NCI-H524 (cell line): ENCODE results near the gene SEZ6.

Experiments used
- DNase-seq, 2 experiments: peaks; one replicate each; lab custom pipeline; 2025; lab: John Stamatoyannopoulos, UW

The SEZ6 gene

DNA sequence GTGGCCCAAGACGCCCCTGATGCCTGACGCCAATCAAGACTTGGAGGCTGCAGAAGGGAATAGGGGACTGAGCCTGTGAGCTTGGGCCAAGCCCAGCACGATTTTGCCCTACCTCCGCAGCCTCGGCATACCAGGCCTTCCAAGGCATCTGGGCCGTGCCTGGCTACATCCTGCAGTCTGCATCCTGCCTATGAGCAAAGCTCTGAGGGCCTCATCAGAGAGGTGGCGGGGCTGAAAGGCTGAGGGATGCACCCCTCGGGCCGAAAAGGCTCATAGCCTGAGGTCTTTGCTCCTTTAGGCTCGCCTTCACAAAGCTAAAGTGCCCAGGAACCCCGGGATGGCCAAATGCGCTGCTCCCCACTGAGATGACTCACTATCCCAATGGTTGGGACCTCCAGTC is 2.5 kb downstream of the SEZ6 start:
- DNase-seq = no peak

- DNase-seq = no peak
Measured at GRCh38 chr17:29002811-29003210, 3.0 kb downstream of the SEZ6 start.

DNA sequence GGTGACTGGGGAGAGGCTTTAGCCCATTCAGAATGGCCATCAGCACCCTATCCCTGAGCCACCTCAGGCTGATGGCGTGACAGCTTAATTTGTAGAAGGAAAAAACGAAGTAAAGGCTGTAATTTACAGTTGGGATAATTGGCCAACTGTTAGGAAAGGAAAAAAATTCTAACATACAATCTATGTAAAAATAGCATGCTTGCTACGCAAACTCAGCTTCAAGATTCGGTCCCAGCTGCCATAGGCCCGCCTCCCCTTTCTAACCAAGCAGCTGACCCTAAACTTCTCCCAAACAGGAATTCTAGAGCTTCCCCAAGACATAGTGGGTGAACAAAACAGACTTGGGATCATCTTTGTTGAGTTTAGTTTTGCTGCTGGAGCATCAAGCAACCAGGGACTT is 4.9 kb downstream of the SEZ6 start:
- no peak for DNase-seq

DNA sequence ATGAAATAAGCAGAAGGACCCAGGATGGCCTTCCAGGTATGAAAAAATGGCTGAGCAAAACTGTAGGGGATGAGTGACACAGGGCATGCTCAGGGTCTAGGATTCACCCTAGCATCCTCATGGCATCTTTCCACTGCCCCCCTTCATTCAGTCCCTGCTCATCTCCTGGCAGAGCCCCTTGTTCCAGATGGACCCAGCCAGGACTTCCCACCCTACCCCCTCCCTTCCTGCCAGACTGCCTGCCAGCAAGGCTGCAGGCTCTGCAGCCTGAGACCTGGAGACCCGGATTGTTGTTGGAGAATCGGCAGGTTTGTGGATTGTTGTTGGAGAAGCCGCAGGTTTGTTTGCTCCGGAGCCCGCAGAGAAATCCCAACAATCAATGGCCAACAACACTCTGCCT is 6.6 kb downstream of the SEZ6 start:
- DNase-seq = peak in 1 of 2 experiments; percentile 56

DNA sequence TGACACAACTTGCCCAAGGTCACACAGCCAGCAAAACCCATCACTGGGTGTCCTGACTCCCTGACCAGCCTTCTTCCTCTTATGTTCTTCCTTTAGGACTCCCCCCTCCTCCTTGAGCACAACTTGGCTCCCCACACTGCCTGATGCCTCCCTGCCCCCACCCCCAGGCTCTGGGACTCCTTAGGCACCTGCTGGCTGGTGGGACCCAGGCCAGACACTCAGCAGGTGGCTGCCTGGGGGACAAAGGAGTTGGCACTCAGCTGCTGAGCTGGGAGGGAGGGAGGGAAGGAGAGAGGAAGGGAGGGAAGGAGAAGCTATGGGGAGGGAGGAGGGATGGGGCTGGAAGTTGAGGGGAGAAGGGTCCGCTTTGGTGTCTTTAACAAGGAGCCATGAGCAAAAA is 8.0 kb downstream of the SEZ6 start:
- DNase-seq = peak; percentile 57 to 75

DNA sequence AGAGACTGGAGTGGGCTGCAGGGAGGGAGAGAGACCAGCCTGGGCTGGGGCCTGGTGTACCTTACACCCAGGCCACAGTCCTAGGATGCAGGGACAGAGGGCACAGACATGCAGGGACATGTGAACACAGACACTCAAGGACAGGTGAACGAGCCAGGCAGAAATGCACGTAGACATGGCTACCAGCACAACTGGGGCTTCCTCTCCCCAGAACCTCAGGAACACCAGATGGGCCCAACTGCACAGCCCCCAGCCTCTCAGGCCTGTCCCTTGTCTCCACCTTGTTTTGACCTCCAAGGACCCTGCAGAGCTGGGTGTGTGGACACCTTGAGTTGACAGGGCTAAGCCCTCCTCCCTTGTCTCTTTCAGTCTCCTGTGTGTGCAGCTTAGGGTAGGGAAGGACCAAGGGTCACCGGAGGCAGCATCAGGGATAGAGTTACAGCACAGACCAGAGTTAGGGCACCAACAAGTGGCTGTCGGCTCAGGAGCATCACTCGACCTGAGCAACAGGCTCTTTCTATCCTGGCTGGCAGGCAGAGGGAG is 9.2 kb downstream of the SEZ6 start:
- DNase-seq = no peak

GRCh38 chr17:28993645-28994426 is 12.0 kb downstream of the SEZ6 start:
- no peak for DNase-seq

DNA sequence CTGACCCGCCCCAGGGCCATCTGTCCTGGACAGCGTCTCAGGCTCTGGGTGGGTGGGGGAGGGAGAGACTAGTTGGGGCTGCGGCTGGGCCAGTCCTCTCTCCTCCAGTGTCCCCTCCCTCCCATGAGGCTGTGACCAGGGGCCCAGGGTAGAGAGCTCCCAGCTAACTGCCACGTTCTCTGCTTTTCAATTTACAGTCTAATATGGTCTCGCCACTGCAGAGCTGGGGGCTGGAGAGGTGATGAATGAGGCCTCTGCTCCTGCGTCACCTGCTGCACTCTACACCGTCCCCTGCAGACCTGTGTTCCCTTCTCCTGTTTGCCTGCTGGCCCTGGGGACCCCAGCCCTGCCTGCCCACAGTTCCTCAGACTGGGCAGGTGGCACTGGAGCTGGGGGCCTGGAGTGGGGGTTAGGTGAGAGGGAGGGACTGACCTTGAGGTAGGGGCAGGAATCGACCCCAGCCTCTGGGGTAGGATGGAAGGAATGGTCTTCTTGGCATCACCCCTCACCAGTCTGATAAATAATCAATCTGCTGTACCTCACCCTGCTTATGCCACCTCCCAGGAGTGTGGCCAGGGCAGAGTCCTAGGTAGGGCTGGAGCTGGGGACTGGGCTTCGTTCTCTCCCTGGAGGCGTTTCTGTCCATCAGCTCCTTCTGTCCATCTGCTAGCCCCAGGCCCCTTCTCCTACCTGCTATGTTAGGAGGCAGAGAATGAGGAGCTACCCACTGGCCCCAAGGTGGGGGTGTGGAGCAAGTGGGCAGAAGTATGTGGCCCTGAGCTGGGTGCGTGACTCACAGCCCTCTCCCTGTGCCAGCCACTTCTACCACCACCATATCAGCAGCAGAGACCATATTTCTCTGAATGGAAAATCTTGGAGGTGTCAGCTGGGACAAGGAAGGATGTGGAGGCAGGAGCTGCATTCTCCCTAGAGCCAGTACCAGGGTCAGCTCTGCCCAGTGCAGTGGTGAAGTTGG is 12.9 kb downstream of the SEZ6 start:
- DNase-seq = no peak

GRCh38 chr17:28992185-28992584 is 13.6 kb downstream of the SEZ6 start:
- no peak for DNase-seq

GRCh38 chr17:28991779-28992178 is 14.1 kb downstream of the SEZ6 start:
- DNase-seq = no peak

GRCh38 chr17:28989028-28989427 is 16.8 kb downstream of the SEZ6 start:
- no peak for DNase-seq

- no peak for DNase-seq
Measured at GRCh38 chr17:28988475-28988874, 17.4 kb downstream of the SEZ6 start.

DNA sequence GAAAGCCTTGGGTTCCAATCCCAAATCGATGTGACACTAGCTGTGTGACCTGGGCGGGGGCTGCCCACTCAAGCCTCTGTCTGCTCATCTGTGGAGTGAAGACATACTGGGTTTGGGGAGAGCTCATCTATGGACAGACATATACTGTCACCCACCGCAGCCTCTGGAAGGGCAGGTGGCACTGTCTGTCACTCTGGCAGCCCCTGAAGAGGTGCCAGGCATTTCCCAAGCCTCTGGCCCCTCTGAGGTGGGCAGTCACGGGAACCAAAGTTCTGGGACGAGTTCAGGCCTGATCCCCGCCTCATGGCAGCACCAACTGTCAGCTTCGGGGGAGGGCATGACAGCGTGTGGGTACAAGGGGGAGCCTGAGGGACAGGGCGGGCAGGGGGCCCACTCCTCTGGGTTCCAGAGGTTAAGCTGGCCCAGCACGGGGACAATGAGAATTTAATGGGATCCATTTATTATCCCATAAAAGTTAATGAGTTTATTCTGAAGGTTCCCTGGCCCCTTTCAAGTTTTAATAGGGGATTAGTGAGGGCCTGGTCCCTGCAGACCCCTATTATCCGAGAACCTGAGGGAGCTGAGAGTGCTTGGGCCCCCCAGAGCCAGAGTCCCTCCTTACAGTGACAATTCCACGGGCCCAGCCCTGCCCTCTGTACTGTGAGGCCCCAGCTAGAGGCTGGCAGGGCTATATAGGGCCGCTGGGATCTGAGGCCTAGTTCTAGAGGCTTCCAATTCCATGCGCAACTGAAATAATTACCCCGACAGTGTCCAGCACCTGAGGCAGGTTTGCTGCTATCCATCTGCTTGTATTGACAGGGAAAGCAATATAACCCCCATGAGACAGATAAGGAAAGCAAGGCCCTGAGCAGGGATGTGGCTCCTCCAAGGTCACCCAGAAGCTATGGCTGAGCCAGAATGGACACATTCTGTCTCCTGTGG is 18.8 kb downstream of the SEZ6 start:
- DNase-seq = peak in 1 of 2 experiments; percentile 25

- DNase-seq = no peak
Measured at GRCh38 chr17:28985950-28986713, 19.7 kb downstream of the SEZ6 start.

GRCh38 chr17:28983286-28984230 is 22.3 kb downstream of the SEZ6 start:
- DNase-seq = peak; percentile 97 to 98

GRCh38 chr17:28982131-28982793 is 23.6 kb downstream of the SEZ6 start:
- DNase-seq = no peak

- DNase-seq = no peak
Measured at GRCh38 chr17:28978356-28978964, 27.4 kb downstream of the SEZ6 start.

DNA sequence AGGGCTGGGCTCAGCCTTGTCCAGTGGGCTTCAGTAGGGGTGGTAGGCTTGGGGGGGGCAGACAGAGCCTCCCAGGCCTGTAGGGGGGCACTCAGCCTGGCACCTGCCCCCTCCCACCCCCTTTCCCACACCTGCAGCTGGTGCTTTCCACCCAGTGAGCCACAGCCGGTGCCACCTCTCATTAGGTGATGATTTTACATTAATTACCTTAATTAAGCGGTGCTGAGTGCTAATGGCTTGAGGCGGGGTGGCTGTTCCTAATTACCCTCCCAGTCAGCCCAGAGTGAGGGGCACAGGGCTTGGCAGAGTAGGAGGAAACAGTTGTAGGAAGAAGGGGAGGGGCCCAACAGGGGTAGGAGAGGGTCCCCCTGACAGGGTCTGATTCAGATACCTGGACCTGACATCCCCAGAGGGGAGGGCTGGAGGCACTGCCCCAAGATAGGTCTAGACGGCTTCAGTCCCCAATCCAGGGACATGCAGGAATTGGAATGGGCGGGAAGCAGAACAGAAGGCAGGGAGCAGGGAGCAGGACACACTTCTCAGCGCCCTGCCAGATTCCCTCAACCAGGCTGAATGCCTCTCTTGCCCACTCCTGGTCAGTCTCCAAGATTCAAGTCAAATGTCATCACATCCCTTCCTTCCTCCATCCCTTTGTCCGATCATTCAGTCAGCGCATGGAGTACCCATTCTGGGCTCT is 28.0 kb downstream of the SEZ6 start:
- DNase-seq = no peak
